HG02973 (cell line): Measurements from ENCODE around the gene EXOC4.

Source experiments
- ATAC-seq: cut with Tn5 transposase; IDR thresholded peaks from one replicate; pipeline ENCODE4 v1.9.1; 2021; ENCODE audit warnings: moderate library complexity; ENCODE audit not compliant: unreplicated experiment

EXOC4 gene

GRCh38 chr7:133359449-133359848 is 106.6 kb downstream of the EXOC4 start:
- no peak for ATAC-seq

GRCh38 chr7:133360201-133360600 is 107.3 kb downstream of the EXOC4 start:
- ATAC-seq = no peak

- ATAC-seq = no peak
Observed at GRCh38 chr7:133361806-133362205, 108.9 kb downstream of the EXOC4 start.

- no peak for ATAC-seq
Observed at GRCh38 chr7:133364959-133365690, 112.2 kb downstream of the EXOC4 start.

GRCh38 chr7:133365917-133366316 is 113.0 kb downstream of the EXOC4 start:
- ATAC-seq = no peak

- ATAC-seq = no peak
Observed at GRCh38 chr7:133367561-133367960, 114.7 kb downstream of the EXOC4 start.

GRCh38 chr7:133369130-133369529 is 116.3 kb downstream of the EXOC4 start:
- ATAC-seq = no peak

- no peak for ATAC-seq
Observed at GRCh38 chr7:133371616-133372015, 118.7 kb downstream of the EXOC4 start.

GRCh38 chr7:133372337-133372736 is 119.5 kb downstream of the EXOC4 start:
- ATAC-seq = no peak

- no peak for ATAC-seq
Observed at GRCh38 chr7:133376514-133376913, 123.6 kb downstream of the EXOC4 start.

- ATAC-seq = no peak
Observed at GRCh38 chr7:133381965-133382364, 129.1 kb downstream of the EXOC4 start.

- no peak for ATAC-seq
Observed at GRCh38 chr7:133382775-133383559, 130.1 kb downstream of the EXOC4 start.

GRCh38 chr7:133386205-133386604 is 133.3 kb downstream of the EXOC4 start:
- ATAC-seq = no peak

- ATAC-seq = no peak
Observed at GRCh38 chr7:133389727-133390126, 136.8 kb downstream of the EXOC4 start.

GRCh38 chr7:133391206-133391605 is 138.3 kb downstream of the EXOC4 start:
- no peak for ATAC-seq

- no peak for ATAC-seq
Observed at GRCh38 chr7:133394369-133394768, 141.5 kb downstream of the EXOC4 start.

- no peak for ATAC-seq
Observed at GRCh38 chr7:133395551-133395950, 142.7 kb downstream of the EXOC4 start.

GRCh38 chr7:133398506-133398905 is 145.6 kb downstream of the EXOC4 start:
- ATAC-seq = no peak

GRCh38 chr7:133401225-133401624 is 148.3 kb downstream of the EXOC4 start:
- no peak for ATAC-seq

- ATAC-seq = no peak
Observed at GRCh38 chr7:133408212-133408611, 155.3 kb downstream of the EXOC4 start.

- ATAC-seq = no peak
Observed at GRCh38 chr7:133409421-133409820, 156.5 kb downstream of the EXOC4 start.

- no peak for ATAC-seq
Observed at GRCh38 chr7:133409966-133410365, 157.1 kb downstream of the EXOC4 start.
